HG03442 (cell line): ENCODE measurements around the gene RNF6.
"Not testable (repeated sequence)": the region's sequence is repeated elsewhere in the genome, so short reads cannot be mapped to it uniquely, and the experiment has no call there.

Experiments used
- ATAC-seq: cut with Tn5 transposase; IDR thresholded peaks from one replicate; pipeline ENCODE4 v1.9.1; 2021; ENCODE audit warnings: mild to moderate bottlenecking, moderate library complexity; ENCODE audit not compliant: unreplicated experiment

RNF6 gene

DNA sequence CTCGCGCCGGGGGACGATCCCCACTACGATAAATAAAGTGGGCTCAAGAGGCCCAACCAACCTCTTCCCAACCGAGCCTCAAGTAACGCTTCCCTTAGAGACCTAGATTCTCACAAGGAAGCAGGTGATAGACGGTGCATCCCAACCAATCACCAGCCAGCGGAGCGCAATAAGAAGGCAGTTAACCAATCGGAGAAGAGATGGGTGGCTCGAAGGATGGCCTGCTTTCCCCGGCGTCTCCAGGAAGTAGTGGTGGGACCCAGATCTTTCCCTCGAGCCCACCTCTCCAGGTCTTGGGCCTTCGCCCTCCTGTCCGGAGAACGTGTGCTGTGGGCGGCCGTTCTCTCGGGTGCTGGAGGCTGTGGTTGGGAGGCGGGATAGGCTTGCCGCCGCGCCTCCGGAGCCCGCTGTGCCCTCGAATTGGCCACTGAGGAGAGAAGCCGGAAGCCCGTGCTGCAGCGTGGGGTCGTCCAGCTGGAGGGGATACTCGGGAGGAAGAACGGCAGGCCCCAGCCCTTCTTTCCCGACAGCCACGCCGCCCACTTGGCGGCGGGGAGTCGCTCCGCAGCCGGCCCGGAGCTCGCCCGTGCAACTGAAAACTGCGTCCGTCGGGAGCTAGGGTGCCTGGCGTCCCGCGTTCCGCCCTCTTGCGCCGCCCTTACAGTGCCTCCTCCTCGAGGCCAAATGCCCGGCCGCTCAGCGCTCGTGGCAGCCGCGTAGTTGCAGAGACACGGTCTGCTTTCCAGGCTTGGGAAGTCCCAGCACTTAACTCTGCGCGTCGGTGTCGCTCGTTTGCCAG is at the start of gene RNF6:
RNF6 (minus strand) TSS at position 594 of the 799 bp plus-strand sequence. CDS start 2,665 bp downstream, outside the sequence.
- ATAC-seq: peak; percentile 95

DNA sequence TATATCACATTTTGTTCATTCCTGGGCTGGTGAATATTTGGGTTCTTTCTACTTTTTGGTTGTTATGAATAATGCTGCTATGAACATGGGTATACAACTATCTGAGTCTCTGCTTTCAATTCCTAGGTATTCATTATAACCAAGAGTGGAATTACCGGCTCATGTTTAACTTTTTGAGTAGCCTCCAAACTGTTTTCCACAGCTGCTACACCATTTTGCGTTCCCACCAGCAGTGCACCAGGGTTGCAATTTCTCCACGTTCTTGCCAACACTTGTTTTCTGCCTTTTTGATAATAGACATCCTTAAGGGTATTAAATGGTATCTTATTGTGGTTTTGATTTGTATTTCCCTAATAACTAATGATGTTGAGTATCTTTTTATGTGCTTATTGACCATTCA is 48.6 kb upstream of the RNF6 start:
- no peak for ATAC-seq

DNA sequence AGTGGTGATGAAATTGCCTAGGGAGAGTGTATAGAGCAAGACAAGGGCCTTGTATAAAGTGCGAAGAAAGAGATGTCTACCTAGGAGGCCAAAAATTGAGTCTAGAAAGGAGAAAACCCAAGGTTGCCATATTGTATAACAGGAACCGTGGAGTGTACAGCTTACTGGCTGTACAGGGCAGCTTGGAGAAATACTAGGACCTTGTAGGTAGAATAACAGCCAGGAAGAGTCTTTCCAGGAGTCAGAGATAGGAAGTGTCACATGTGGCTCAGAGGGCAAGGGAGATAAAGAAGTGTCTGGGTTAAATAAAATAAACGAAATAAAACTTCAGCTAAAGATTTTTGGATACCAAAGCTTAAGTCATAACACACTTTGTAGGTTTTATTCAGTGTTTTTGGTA is 44.2 kb upstream of the RNF6 start:
- no peak for ATAC-seq

DNA sequence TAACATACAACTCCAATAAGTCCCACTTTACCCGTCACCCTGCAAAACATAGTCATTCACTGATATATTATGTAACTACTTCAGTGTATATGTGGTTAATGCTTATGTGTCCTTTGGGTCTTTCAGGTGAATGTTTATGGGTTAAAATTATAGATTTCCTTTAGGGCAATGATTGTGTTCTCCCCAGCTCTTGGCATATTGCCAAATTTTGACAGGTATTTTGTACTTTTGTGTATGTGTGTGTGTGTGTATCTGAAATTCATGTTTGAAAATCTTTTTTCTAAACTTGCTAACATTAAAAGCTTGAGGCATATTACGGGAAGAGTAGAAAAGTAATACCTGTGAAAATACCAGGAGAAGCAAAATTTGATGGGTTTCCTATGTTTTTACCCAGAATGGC is 40.0 kb upstream of the RNF6 start:
- no peak for ATAC-seq

DNA sequence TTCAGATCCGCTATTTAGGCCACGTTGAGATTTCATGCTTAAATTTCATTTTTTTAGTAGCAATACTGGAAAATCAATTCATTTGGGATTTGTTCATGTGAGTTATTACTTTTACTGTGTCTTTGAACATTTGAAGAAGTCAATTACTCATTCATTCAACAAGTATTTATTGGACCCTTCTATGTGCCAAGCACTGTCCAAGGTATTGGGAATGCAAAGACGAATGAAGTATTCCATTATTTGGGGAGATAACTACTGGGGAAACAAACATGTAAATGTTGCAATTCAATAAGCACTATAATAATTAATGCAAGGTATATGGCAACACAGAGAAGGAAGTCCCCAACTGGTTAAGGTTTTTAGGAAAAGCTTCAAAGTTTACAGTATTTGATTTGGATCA is 37.5 kb upstream of the RNF6 start:
- no peak for ATAC-seq

DNA sequence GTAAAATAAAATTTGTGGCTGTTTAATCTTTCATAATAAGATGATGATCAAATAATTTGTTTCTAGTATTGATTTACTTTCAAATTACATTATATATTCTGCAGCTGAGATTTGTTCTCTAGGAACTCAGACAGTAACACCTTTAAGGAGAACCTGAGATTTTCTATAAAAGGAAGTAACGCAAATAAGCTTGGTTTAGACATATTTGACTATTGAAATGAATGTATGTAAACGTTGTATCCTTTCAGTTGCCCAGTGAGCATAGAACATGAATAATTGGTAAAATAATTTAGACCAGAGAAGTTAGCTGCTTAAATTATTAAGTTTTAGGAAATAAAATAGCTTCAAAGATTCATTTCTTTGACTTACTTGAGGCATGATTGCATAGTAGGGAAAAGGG is 34.9 kb upstream of the RNF6 start:
- no peak for ATAC-seq

DNA sequence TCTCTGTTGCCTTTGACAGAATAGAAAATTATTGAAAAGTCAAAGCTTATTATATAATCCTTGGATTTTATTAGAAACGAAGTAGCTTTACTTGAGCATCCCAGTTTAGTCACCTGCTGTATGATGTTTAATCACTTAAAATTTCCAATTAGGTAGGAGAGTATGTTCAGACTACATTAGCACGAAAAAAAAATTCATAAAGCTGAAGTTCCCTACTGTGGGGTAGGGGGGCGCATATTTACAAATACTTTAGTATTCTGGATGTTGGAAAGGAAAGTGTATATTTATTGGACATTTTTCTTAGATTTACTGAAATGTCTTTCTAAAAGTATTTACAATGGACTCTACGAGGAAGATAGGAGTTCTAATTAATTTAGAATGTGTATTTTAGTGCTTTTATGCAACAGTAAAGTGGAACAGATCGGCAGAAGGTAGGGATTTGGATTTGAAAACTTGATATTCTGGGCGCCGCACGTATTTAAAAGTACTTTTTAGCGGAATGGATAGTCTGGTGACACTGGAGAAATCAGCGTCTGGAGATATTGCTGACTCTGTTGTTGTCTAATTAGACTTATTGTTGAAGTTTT is 33.7 kb upstream of the RNF6 start:
- no peak for ATAC-seq

DNA sequence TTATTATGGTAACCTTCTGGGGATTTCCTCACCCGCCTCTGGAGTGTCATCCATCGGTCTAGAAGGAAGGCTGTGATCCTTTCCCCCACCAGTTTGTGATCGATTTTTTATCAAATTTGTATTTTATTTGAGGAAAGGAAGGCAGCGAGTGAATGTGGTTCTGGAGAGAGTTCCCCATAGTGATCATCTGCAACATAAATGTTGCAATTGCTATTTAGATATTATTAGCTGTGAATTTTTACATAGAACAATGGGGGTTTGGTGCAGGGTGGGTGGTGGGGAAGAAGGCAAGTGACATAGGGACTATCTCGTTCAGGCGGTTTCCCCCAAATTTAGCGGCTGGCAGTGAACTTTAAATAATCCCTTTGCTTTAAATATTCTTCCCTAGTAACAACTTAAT is 33.0 kb upstream of the RNF6 start:
- ATAC-seq: no peak

DNA sequence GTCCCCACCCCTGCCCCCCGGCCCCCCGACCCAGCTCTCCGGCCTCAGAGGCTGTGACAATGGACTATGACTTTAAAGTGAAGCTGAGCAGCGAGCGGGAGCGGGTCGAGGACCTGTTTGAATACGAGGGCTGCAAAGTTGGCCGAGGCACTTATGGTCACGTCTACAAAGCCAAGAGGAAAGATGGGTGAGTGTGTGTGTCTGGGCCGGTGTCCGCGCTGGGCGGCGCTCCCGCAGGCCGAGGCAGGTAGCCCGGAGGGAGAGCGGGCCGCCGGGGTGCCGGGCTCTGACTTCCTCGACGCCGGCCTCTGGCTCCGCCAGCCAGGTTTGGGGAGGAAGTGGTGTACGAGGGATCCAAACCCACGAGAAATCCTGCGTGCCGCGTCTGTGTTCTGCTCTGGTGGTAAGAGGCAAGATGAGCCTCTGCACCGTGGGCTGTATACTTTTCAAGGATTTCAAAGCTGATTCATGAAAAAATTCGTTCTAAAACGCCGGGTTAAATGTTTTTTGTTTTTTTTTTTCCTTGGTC is 32.5 kb upstream of the RNF6 start:
- peak; percentile 29 for ATAC-seq

DNA sequence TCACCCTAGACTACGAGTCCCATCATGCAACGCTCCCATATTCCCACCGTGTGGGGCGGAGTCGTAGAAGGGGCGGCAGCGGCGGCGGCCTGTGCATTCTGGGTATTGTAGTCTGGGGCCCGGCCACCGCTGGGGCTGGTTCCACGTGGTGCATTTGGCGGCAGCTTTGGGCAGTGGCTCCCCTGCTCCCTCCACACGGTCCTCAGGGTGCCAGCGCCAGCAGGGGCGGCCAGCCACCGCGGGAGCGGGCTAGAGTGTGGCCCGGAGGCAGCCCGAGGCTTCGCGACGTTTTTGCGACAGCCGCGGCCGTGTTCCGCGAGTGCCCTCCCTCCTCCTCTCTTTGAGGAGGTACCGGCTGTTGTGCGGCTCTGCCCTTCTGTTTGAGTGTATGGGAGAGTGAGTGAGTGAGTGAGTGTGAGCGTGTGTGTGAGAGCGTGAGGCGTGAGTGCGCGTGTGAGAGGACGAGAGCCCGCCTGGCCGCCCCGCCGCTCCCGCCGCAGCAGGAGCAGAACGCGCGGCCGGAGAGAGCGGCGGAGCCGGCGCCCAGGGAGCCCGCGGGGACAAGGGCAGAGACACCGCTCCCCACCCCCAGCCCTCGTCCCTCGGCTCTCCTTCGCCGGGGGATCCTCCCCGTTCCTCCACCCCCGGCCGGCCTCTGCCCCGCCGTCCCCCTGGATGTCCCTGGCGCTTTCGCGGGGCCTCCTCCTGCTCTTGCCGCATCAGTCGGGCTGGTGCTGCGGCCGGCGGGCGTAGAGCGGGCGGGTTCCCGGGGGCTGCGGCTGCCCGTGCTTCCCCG is 31.9 kb upstream of the RNF6 start, which contains the start of gene CDK8:
CDK8 (plus strand) TSS at position 343 of the 796 bp plus-strand sequence. CDS start 513 bp downstream, outside the sequence.
- ATAC-seq: peak; percentile 83

DNA sequence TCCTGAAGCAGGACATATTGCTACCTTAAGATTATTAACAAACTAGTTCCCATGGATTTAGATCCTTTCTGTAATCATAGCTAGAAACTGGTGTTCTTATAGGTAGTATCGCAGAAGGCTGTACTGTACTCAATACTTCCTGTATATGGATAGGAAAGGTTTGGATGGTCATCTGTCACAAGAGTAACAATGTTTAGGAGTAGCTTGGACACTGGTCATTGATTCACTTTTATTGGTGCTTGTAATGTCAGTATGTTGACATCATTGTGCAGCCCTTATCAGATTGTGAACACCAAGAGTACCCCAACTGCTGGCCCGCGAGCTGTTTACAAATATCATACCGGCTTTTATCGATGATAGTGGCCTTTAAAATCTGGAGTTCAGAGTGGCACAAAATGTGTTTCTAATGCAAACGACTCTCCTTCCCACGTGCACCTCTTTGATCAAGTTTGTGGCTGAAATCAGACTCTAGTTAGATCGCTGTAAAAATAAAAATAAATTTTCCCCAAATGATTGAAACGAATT is 31.2 kb upstream of the RNF6 start:
- no peak for ATAC-seq

DNA sequence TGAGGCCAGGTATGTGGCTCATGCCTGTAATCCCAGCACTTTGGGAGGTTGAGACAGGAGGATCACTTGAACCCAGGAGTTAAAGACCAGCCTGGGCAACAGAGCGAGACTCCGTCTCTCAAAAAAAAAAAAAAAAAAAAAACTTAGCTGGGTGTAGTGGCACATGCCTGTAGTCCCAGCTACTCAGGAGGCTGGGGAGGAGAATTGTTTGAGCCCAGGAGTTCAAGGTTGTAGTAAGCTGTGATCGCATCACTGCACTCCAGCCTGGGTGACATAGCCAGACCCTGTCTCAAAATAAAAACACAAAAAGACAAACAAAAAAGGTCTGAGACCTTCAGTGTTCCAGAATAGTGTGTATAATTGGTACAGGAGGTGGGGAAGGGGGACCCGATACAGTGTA is 29.9 kb upstream of the RNF6 start:
- not testable (repeated sequence) for ATAC-seq

DNA sequence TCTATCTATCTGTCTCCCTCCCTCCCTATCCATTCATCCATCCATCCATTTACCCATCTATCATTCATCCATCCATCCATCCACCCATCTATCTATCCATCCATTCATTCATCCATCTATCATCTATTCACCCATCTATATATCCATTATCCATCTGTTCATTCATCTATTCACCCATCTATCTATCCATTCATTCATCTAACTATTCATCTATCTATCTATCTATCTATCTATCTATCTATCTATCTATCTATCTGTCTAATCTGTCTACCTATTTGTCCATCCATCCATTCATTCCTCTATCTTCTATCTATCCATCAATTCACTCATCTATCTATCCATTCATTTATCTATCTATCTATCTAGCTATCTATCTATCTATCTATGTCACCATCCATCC is 27.4 kb upstream of the RNF6 start:
- no peak for ATAC-seq

DNA sequence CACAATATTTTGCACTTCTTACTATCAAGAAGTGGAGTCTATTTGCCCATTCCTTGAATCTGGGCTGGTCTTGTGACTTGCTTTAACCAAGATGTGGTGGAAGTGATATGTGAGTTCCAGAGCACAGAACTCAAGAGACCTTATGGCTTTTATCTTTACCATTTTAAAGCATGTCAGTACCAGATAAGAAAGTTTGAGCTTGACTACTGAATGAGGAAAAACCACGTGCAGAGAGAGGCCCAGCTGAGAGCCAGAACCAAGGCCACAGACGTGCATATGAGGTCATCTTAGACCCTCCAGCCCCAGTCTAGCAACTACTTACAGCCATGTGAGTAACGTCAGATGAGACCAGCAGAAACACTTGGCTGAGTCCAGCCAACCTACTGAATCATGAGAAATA is 25.5 kb upstream of the RNF6 start:
- ATAC-seq: no peak

DNA sequence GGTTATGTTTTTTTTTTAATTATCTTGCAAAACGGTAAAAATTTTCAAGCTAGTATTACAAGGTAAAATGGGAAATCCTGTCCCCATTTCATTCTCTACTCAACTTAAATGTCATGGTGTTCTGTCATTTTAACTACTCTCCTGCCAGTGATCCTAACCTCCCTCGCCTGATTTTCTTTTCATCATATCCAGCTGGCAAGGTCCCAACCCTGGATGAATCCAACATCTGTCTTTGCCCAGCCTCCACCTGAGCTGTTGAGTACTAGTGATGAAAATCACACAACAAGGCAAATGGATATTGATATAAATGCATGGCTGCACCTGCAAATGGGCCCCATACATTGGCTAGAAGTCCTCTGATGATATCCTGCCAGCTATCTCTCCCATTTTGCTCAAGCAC is 24.9 kb upstream of the RNF6 start:
- ATAC-seq: no peak

DNA sequence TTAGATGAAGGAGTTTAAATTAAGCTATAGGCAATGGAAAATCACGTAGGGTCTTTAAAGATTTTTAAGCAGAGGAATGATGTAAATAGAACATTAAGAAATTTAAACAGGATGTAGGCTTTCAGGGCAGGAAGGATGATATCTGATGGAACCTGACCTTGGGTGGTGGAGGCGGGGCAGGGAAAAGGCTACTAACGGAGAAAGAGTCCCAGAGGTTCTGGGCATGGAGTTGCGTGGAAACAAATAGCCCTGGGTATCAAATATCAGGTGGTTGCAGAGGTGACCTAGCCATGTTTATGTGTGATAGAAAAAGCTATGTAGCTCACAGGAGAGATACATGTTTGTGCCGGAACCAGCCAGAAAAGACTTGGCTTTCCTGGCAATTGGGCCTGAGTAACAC is 24.0 kb upstream of the RNF6 start:
- ATAC-seq: no peak

DNA sequence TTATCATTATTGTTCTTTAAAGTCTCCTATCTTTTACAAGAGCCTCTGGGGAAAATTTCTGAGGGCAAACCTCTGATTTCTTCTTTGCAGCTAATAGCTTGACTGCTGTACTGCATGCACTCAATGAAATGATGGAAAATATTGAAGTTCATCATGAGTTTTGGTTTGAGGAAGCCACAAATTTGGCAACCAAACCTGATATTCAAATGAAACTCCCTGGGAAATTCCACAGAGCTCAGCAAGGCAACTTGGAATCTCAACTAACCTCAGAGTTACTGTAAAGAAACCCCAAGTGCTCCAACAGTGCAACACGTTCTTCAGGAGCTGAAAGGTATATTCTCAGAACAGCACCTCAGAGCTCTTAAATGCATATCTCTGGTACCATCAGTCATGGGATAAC is 14.2 kb upstream of the RNF6 start:
- ATAC-seq: no peak

DNA sequence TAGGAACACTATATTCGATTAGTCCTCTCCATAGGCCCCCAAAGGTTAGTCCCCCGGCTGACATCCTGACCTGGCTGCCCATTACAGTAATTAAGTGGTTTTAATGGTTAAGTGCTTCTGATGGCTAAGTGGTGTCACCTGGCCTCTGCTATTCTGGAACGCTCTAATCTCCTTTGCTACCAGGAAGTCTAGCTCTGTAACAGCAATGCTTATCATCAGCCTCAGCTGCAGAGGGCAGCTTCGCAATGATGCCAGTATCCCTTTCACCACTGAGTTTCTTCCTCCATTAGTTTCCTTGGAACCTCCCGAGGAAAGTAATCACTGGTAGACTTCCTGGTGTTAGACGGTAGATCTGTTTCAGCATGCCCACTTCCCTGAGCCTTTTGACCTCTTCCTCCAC is 8.6 kb upstream of the RNF6 start:
- ATAC-seq: no peak

DNA sequence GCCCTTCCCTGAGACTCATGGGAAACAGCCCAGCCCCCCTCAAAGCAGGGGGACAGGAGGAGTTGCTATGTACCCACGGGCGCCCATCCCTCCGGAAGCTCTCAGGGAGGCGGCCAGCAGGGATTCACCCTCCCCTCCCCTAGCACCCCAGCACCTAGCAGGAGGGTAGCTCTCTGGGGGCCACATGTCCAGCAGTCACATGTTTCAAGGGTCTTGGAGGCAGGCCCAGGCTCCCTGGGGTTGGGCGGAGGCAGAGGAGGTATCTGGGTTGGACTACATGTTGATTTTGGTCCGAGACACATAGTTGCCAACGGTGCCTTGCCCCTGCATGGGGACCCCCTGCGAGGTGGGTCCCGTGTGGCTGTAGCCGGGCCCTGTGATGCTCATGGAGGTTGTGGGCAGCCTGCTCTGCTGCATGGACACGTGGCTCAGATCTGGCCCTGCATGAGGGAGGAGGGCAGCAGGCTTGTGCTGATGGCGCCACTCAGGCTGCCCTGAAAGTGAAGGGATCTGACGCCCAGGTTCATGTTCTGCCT is 7.0 kb upstream of the RNF6 start:
- no peak for ATAC-seq

DNA sequence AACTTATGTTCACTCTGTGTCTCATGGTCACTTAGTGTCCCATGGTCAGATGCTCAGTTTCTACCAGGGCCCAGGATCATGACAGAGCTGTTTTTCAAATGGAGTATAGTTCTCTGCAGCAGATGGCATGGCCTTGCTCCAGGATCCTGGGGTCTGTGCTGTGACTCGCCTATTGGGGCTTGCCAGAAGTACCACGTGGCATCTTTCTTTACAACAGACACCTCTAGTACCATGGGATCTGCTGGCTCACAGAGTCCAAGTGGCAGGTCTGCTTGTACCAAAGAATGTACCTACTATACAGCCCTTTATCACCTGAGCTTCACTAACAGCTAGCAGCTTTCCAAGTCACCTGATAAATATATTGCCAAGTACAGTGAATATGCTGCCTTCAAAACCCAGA is 6.0 kb upstream of the RNF6 start:
- ATAC-seq: no peak
